Effector CD8-positive, alpha-beta T cell (primary cell): ENCODE data around the gene RBM33.
"Not testable (repeated sequence)": the region's sequence is repeated elsewhere in the genome, so short reads cannot be mapped to it uniquely, and the experiment has no call there.

Experiments
- DNase-seq: peaks from one replicate; lab custom pipeline; 2025; lab: John Stamatoyannopoulos, UW

Gene RBM33

DNA sequence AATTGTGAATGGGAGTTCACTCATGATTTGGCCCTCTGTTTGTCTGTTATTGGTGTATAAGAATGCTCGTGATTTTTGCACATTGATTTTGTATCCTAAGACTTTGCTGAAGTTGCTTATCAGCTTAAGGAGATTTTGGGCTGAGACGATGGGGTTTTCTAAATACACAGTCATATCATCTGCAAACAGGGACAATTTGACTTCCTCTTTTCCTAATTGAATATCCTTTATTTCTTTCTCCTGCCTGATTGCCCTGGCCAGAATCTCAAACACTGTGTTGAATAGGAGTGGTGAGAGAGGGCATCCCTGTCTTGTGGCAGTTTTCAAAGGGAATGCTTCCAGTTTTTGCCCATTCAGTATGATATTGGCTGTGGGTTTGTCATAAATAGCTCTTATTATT lies 43.8 kb downstream of the RBM33 start:
- not testable (repeated sequence) for DNase-seq

DNA sequence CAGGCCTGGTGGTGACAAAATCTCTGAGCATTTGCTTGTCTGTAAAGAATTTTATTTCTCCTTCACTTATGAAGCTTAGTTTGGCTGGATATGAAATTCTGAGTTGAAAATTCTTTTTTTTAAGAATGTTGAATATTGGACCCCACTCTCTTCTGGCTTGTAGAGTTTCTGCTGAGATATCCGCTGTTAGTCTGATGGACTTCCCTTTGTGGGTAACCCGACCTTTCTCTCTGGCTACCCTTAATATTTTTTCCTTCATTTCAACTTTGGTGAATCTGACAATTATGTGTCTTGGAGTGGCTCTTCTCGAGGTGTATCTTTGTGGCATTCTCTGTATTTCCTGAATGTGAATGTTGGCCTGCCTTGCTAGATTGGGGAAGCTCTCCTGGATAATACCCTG lies 46.2 kb downstream of the RBM33 start:
- DNase-seq, result not testable (repeated sequence)

DNA sequence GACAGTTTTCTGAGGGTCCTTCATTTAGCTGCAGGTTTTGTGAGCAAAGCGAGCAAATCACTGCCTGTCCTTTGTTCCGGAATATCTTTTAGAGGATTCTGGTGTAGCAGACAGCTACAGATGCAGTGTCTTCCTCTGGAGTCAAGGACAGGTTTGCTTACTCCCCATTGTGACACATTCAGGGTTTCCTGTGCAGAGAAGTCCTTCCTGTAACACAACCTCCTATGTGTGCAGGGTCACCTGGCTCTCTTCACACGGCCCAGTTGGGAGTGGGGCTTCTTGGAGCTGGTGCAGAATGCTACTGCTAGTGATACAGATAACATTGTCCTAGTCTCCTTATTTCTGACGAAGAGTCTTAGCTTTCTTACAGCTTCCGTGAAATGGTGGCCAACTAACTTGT lies 47.9 kb downstream of the RBM33 start:
- no peak for DNase-seq

DNA sequence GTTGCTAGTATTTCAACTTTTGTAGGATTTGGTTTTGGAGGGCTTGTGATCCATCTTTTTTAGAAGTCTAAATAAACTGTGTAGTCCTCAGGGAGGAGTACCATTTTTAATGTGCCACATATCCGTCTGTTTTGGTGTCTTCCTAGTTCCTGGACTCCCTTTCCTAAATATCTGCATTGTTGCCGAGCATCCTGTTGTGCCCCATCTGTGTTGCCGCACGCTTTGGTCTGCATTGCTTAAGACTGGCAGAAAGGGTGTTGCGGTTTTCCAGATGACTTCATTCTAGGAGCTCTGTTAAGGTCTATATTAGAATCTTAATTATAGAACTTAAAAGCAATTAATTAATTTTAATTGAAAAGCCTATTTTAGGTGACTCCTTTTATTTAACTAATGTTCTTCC lies 49.4 kb downstream of the RBM33 start:
- no peak for DNase-seq

DNA sequence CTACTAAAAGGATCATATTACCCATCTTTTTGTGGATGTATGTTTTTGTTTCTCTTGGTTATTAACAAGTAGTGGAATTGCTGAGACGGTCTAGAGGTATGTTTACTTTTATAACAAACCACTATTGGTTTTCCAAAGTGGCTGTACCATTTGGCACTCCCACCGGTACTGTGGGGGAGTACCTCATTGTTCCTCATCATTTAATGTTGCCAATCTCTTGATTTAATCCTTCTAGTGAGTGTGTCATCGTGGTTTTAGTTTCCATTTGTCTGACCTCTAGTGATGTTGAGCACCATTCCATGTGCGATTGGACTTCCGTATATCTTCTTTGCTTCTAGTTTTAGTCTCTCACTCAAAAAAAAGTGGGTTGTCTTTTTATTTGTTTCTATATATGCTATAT lies 50.4 kb downstream of the RBM33 start:
- DNase-seq, result no peak

DNA sequence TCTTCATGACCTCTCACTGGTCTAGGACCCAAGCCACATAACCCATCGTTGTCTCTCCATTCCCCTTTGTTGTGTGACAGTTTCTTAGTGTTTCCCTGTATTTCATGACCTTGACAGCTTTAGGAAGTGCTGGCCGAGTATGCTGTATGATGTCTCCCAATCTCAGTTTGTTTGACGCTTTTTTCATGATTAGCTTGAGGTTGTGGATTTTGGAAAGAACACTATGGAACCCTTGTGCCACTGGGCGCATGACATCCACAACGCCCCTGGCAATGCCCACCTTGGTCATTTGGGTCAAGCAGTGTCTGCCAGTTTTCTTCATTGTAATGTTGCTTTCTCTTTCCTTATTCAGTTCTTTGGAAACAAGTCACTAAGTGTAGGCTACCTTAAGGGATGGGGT lies 52.3 kb downstream of the RBM33 start:
- DNase-seq, result no peak

DNA sequence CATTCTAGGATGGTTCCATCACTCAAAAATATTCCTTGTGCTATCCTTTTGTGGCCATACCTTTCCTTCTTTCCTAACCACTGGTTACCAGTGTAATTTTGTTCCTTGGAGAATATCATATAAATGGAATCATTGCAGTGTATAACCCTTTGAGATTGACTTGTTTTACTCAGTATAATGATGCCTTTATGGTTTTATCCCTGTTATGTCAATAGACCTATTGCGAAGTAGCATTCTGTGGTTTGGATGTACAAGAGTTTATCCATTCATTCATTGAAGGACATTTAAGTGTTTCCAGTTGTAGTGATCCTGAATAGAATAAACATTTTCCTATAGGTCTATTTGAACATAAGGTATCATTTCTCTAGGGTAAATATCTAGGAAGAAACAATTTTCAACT lies 54.2 kb downstream of the RBM33 start:
- DNase-seq, result no peak

DNA sequence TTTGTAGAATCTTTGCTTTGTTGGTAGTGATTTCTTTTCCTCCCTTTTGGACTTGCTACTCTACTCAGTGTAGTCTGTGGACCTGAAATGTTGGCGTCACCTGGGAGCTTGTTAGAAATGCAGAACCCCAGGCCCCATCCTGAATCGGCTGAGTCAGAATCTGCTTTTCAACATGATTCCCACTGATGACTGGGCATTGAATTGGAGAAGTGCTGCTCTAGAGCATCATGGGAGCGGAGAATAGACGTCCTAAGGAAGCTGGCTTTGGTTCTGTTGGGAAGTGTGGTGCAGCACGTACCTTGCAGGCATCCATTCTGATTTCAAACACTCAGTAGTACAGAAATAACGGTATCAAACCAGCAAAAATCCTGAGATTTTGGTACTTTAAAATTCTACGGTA lies 54.7 kb downstream of the RBM33 start:
- no peak for DNase-seq

DNA sequence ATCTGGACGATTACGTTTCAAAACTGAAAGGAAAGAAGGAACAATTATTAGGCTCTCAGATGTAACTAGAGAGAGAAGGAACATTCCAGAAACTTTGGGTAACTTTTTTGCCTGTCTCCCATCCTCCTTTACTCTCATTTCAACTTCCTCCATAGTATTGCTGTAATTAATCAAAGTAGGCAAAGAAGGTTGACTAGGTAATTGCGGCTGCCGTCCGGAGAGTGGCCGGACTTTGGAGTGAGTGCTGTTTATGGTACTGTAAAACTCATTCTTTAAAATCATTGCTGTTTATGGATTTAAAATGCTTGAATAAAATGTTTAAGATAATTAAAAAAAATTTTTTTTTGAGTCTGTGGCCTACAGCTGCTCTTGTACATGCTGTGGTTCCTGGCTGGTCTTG lies 56.4 kb downstream of the RBM33 start:
- DNase-seq, result no peak

DNA sequence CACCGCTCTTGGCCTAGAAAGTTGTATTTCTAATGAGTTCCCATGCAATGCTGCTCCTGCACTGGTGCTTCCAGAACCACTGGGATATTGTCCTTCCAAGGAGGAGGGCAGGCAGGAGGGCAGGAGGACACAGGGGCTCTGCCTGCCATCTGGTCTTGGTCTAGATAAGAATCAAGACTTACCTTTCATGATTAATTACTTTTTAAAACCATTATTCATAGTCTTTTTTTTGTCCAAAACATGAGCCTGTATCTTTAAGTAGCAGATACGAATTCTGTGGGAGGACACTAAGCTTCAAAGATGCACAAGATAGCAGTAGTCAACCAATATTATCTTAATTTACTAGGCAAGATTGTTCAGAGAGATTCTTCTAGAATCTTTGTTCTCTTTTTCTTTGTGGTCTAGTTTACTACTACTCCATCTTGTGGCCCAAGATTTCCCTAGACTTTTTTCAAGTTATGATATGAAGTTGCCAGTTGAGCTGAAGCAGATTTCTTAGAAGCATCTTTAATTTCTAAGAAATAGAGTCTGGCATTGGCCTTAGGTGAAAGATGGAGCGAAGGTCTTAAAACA lies 57.6 kb downstream of the RBM33 start:
- no peak for DNase-seq

DNA sequence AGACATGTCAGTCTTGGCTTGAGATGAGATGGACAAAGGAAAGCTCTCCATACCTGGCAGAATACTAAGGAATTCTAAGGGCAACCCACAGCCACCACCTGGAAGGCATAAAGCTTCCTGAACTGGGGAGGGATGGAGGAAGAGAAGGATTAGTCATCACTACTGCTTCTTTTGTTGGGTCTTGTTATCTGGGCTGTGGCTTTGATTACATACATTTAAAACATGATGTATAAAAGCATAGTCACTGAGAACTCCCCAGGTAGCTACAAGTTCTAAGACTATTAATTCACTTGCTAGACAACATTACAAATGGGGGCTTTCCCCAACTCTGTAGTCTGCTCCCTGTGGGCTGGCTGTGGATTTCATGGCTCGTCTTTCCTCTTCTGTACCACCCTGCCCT lies 58.2 kb downstream of the RBM33 start:
- no peak for DNase-seq

DNA sequence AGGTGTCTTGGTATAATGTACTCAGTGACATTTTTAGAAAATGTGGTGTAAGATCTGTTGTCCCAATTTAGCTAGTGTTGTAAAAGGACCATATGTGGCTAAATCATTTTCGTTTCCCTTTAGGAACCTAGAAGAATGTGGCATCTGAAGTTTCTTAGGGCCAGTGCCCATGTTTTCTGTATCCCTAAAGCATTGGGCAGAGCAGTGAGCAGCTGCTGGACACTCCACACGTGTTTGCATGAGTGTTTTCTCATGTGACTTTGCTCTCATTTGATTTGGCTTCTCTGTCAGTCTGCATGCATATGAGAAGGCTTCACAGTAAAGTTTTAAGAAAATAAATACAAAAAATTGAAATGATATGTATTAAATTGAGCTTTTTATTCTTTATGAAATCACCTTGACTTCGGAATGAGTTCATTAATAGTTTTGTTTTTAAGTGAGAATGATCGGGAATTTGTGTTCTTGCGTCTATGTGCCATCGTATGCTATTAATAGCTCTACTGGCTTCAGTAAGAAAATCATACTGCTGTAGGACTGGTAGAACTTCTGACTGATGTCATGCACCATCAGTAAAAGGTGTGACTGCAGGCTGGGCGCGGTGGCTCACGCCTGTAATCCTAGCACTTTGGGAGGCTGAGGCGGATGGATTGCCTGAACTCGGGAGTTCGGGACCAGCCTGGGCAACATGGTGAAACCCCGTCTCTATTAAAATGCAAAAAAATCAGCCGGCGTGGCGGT lies 61.3 kb downstream of the RBM33 start:
- DNase-seq, result no peak

DNA sequence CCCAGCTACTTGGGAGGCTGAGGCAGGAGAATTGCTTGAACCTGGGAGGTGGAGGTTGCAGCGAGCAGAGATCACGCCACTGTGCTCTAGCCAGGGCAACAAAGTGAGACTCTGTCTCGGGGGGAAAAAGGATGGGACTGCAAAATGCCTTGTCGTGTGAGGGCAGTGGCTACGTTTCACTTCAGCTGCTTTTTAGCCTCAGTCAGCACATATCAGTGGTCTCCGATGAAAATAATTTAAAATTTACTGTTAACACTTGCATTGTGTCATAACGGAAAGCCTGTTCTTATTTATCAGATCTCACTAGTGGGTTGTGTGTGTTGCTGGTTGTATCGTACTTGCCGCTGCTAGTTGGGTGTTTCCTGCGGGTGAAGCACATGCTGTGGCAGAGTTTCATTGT lies 61.9 kb downstream of the RBM33 start:
- no peak for DNase-seq

DNA sequence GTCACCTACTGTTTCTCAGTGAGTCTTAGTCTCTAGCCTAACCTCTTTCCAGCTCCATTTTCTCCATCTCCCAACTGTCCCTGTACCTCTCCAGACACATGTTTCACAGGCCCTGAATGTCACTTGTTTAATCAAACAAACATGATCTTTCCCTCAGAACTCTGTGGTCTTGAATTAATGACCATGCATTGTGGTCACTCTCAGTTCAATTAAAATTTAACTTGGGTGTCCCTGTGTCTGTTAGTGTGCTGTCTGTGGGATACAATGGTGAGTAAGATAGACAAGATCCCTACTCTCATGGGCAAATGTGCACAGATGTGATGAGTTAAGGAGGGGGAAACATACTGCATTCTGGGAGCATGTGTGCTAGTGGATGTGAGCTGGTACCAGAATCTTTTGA lies 65.0 kb downstream of the RBM33 start:
- DNase-seq, result no peak

DNA sequence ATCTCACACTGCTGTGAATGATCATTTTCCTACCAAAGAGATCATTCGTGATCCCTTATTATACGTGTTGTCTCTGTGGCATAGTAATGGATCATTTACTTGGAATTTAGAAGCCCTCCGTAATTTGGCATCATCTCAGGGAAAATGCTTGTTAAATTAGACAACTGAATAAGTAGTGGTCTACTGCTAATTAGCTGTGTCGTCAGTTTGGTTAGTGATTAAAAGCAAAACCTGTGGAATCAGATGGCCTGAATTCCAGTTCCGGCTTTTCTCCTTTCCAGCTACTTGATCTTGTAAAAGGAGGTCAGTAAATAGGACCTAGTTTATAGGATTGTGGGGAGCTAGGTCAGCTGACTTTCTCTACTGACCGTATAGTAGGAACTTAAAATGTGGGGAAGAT lies 65.6 kb downstream of the RBM33 start:
- no peak for DNase-seq

DNA sequence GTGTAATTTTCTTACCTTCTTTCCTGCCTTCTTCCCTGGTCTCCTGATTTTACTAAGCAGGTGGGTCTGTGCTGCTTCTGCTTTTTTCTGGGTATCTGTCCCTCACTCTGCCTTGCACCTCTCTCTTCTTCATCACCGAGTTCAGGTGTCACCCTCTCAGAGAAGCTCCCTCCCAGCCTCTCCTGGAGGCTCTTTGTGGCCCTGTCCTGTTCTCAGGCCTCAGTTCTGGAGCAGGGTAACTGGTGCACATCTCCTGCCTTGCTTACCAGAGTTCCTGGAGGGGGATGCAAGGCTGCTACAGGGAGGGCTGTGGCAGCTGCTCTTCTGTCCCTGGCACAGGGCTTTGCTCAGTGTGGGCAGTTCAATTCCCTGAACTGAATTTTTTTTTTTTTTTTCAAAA lies 66.1 kb downstream of the RBM33 start:
- DNase-seq, result no peak

DNA sequence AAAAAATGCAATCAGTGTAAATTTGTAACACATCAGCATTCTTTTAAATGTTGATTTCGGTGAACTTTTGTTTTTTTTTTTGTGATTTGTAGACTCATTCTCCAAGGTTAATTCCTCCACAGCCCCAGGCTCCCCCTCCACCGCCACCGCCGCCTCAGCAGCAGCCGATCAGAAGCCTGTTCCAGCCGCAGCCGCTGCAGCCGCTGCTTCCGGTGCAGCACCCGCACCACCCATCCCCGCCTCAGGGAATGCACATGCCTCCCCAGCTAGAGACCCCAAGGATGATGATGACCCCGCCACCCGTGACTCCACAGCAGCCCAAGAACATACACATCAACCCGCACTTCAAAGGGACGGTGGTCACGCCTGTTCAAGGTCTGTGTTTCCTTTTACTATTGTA lies 66.6 kb downstream of the RBM33 start:
- no peak for DNase-seq

DNA sequence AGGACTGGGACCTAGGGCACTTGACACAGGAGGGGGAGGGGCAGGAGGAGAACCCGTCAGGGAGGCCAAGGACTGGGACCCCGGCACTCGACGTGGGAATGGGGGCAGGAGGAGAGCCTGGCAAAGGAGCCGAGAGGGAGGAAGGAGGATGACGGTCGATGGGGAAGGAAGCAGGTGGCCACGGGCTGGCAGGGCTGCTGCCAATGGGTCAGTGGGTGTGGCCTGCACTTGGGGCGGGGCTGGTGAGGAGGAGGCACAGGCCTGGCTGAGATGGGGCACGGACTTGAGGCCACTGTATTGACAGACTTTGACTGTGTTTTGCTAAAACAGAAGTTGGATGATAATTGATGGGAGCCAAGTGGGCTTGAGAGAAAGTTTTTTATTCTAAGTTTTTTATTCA lies 68.9 kb downstream of the RBM33 start:
- no peak for DNase-seq

DNA sequence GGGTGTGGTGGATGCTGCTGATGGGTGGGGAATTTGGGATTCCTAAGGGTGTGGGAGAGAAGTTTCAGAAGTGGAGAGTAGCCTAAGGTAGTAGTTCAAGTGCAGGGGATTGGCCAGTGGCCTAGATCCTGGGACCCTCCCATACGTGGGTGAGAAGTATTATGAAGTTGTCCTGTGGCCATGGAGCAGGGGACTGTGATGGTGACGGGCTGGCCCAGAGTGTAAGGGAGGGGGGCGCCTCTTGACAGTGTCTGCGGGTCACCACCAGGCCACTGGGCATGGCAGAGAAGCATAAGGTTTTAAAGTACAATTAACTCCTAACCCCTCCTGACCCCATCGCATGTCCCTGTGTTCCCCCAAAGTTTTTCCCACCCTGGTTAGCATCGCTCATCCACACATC lies 70.2 kb downstream of the RBM33 start:
- no peak for DNase-seq

DNA sequence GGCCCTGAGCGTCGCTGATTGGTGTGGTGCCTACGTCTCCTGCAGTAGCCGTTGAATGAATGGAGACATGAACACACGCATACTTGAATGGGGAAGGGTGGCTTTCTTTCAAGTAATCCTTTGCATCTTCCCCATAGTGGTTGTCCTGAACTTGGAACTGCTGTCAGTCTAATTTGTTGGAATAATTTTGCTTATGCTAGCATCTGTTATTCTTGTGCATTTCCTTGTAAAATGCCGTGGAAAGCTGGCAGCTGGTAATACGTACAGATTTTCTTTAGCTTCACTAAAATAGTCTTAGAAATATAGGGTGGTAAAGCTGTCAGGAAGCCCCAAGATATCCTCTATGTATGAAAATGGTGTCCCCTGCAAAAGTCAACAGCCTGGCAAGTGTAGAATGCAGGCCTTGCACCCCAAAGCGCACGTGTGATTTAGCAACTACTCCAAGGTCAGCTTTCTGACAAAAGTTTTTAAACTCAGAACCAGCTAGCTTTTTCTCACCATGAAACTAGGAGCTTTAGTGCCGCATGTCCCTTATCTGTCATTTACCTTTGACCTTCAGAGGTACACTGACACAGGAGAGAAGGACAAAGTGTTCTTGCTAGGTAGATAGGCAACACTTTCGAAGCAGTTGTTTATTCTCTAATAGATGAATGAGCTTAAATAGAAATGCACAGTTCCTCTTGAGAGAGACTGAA lies 70.8 kb downstream of the RBM33 start:
- no peak for DNase-seq

DNA sequence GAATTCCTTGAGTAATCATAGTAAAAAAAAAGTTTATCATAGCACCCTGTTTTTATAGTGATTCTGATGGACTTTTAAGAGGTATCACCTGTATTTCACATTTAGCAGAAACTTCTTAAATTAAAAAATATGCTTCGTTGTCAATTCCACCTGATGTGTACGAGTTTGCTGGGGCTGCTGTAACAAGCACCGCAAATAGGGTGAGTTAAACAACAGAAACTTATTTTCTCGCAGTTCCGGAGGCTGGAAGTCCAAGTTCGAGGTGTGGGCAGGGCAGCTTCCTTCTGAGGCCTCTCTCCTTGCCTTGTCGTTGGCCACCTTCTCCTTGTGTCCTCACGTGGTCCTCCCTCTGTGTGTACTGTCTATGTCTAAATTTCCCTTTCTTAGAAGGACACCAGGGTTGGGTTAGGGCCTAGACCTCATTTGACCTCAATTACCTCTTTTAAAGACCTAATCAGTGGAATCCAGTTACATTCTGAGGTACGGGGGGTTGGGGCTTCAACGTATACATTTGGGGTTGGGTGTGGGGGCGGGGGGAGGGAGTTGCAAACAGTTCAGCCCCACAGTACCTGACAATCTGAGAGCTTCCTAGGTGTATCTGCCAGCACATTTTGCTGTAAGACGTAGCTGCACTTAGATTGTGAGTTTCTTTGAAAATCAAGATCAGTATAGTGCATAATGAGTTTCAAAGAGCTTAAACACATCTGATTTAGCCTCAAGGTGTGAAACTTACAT lies 72.7 kb downstream of the RBM33 start:
- DNase-seq, result no peak

DNA sequence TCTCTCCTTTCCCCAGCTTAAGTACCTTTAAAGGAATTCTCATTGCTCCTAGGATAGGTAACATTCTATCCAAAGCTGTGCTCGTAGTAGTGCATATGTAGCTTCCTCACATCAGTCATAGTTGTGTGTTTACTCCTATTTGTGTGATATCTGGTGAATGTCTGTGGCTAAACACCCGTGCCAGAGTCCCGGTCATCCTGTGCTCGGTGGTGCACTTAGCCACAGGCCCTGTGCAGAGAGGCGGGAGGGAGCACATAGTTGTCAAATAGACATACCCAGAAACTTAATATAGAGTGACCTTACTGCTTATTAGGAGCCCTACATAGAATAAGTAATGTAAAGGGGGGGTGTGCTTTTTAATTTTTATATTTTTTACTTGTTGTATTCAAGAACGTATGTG lies 76.6 kb downstream of the RBM33 start:
- DNase-seq, result no peak

DNA sequence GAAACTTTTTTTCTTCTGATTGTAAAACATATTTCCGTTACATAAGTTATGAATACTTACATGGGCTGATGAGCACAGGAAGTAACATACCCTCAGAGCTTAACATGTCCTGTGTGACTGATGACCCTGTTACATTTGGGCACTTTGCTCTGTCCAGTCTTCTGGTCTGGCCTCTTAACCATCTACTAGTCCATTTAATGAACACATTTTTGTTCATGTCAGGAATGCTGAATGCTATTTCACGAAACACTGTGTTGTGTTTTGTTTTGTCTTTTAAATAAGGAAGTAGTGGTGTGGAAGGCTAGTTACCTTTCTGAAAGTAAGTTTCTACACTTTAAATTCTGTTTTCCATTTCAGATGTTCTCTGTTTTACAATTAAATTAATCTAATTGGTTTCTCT lies 77.7 kb downstream of the RBM33 start:
- no peak for DNase-seq
